SH-SY5Y (cell line): Measurements from ENCODE around the gene SCAI.

Experiments used
- GATA2 ChIP-seq: IDR thresholded peaks from 2 replicates; pipeline ENCODE4 v1.6.1; 2011; ENCODE audit warnings: mild to moderate bottlenecking, low read depth, low read length
- GATA3 ChIP-seq: IDR thresholded peaks from 2 replicates; pipeline ENCODE4 v1.6.1; 2011; ENCODE audit warnings: low read depth, mild to moderate bottlenecking, low read length, moderate library complexity

SCAI gene

GRCh38 chr9:125143377-125144090, at the start of gene SCAI:
SCAI (minus strand) TSS chr9:125143528; CDS start chr9:125143437, 91 bp downstream.
- no peak for TF ChIP-seq GATA3
- TF ChIP-seq GATA2 = no peak

GRCh38 chr9:125190361-125190801, 47.1 kb upstream of the SCAI start:
- TF ChIP-seq GATA2 (no peak), GATA3 (no peak)

GRCh38 chr9:125189361-125190289, 46.3 kb upstream of the SCAI start, which contains the start of gene PPP6C:
PPP6C (minus strand) TSS chr9:125189803; CDS start chr9:125189718, 85 bp downstream.
- no peak; the same call in 1 of the 2 replicates for TF ChIP-seq GATA2
- TF ChIP-seq GATA3 = no peak

DNA sequence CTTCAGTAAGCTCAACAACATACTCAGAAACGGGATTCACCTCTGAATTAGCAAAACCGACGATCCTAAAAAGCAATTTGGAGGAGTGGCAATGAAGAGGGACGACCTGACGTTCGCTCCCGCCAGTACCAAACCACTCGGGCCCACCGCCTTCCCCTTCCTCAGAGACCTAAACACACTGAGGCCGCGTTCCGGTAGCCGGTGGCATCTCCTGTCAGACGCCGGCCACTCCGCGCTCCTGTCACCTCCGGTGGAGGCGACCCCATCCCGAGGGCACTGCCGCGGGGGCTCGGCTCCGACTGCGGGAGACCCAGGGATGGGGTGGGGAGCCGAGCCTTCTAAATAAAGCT, 45.7 kb upstream of the SCAI start:
- TF ChIP-seq GATA3 (no peak), GATA2 (no peak)

- TF ChIP-seq GATA3 (no peak), GATA2 (no peak)
Observed at GRCh38 chr9:125183561-125183960, 40.2 kb upstream of the SCAI start.

GRCh38 chr9:125183054-125183453, 39.7 kb upstream of the SCAI start:
- no peak for TF ChIP-seq GATA2
- no peak for TF ChIP-seq GATA3

DNA sequence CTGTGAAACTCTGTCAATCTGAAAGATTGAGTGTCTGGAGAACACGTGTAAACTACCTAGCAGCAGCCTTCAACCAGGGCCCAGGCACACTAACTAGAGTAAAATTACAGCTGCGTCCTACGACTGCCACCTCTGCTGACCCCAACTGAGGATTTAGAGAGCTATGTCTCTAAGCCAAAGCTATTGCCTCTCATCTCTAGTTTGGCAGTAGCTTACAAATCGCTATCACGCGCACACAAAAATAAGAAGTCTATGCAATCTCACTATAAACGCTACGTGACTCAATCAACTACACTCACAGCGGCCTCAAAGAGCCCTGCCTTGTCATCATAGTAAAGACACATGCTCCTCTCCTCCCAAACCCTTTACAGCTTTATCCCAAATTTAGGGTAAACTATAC, 37.5 kb upstream of the SCAI start:
- TF ChIP-seq GATA2 (no peak), GATA3 (no peak)

- TF ChIP-seq GATA2 = no peak
- no peak for TF ChIP-seq GATA3
Observed at GRCh38 chr9:125177888-125178287, 34.6 kb upstream of the SCAI start.

DNA sequence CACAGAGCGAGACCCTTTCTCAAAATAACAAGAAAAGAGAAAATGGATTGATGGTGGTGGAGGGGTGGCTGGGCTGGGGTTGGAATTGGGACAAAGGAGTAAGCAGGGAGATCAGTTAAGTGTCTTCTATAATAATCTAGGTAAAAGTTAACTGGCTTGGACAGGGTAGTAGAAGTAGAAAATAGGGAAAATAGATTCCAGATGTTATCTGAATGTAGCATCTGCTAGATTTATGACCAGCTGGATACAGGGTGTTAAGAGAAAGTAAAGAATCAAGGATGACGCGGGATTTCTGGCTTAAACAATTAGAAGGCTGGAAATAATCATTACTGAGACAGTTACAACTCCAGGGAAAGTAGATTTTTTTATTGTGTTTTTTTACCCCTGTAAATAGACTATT, 33.3 kb upstream of the SCAI start:
- TF ChIP-seq GATA2 (no peak), GATA3 (no peak)

GRCh38 chr9:125172031-125172755, 28.9 kb upstream of the SCAI start:
- TF ChIP-seq GATA2 = no peak
- no peak for TF ChIP-seq GATA3

DNA sequence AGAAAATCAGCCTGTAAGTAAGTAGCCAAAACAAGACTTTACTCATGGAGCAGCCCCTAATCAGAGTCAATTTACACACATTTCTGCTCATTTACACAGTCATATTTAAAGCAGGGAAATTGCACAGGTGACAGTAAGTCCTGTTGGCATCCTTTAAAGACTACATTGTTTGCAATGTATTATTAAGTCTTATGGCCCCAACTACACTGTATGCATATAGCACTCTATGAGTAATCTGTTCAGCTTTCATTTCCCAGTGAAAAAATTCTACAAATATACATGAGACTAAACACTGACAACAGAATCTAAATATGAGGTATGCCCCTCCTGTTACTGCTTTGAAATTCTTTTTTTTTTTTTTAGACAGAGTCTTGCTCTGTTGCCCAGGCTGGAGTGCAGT, 26.6 kb upstream of the SCAI start:
- no peak for TF ChIP-seq GATA2
- no peak for TF ChIP-seq GATA3

- TF ChIP-seq GATA3 (no peak), GATA2 (no peak)
Observed at GRCh38 chr9:125166762-125167161, 23.4 kb upstream of the SCAI start.

- no peak for TF ChIP-seq GATA3
- no peak for TF ChIP-seq GATA2
Observed at GRCh38 chr9:125161284-125161918, 18.1 kb upstream of the SCAI start.

GRCh38 chr9:125160750-125161149, 17.4 kb upstream of the SCAI start:
- no peak for TF ChIP-seq GATA2
- no peak for TF ChIP-seq GATA3

- TF ChIP-seq GATA3 (no peak), GATA2 (no peak)
Observed at GRCh38 chr9:125156551-125156950, 13.2 kb upstream of the SCAI start.
